Spleen (tissue), 11 donors: ENCODE data around the gene PDCD1. TPM values are rescaled to one million over a fixed set of nuclear protein-coding genes. Genes with fewer than 3 reads are reported as not detected.
A peak's percentile ranks its signal among the peaks of the same experiment; 100 is the strongest.

Experiments
- DNase-seq: peaks from one replicate; pipeline ENCODE4 v3.0.0-alpha.2; 2020
- H3K27ac ChIP-seq, 8 donors: fragments of 200-600 bp; sonication (generic) in 7 of 8; 1 replicate in 4 of 8; 2 replicates in 4 of 8; pipeline versions ENCODE4 v1.5.0 to v1.8.0; 2016 to 2021; ENCODE audit warnings: inconsistent platforms in 4 of 8, mild to moderate bottlenecking in 4 of 8, moderate library complexity in 1 of 8
- H3K27me3 ChIP-seq, 7 donors: fragments of 200-600 bp; sonication (generic) in 6 of 7; replicated peaks in 1 of 7; 1 replicate in 4 of 7; 2 replicates in 3 of 7; pipeline versions ENCODE4 v1.5.0 to v1.8.0; 2016 to 2021; ENCODE audit warnings: inconsistent platforms in 3 of 7, mild to moderate bottlenecking in 1 of 7
- H3K36me3 ChIP-seq, 6 donors: fragments of 200-600 bp; sonication (generic) in 5 of 6; 1 replicate in 4 of 6; 2 replicates in 2 of 6; pipeline versions ENCODE4 v1.5.0 to v1.8.0; 2016 to 2021; ENCODE audit warnings: inconsistent platforms in 2 of 6
- H3K4me1 ChIP-seq, 6 donors: fragments of 200-600 bp; sonication (generic) in 5 of 6; 1 replicate in 3 of 6; 2 replicates in 3 of 6; pipeline versions ENCODE4 v1.5.0 to v1.8.0; 2016 to 2021; ENCODE audit warnings: inconsistent platforms in 3 of 6
- H3K4me3 ChIP-seq, 8 donors: fragments of 200-600 bp; sonication (generic) in 7 of 8; 1 replicate in 4 of 8; 2 replicates in 4 of 8; pipeline versions ENCODE4 v1.5.0 to v1.8.0; 2016 to 2021; ENCODE audit warnings: inconsistent platforms in 4 of 8, mild to moderate bottlenecking in 4 of 8, moderate library complexity in 2 of 8
- H3K9me3 ChIP-seq, 8 donors: fragments of 200-600 bp; sonication (generic) in 7 of 8; 1 replicate in 4 of 8; 2 replicates in 4 of 8; pipeline versions ENCODE4 v1.5.0 to v1.8.0; 2016 to 2021; ENCODE audit warnings: inconsistent platforms in 4 of 8
- POLR2A ChIP-seq, 3 donors: fragments of 450-650 bp; IDR thresholded peaks; one replicate each; pipeline ENCODE4 v1.5.1; 2017; ENCODE audit warnings: antibody characterized with exemption in 3 of 3, mild to moderate bottlenecking in 1 of 3
- POLR2AphosphoS5 ChIP-seq, 3 donors: sonication (generic); formaldehyde crosslinking; IDR thresholded peaks; one replicate each; pipeline ENCODE4 v1.5.1; 2017; ENCODE audit warnings: antibody characterized with exemption in 3 of 3
- WGBS, 5 donors: extraction: QIAGEN DNeasy Blood & Tissue Kit in 3 of 5; methylation state at CpG; one replicate each; pipeline versions ENCODE4 v1.1.5 to v1.1.7; 2013 to 2018; 5-methylcytosine and 5-hydroxymethylcytosine counted together
- intact Hi-C: fragments of 100-400 bp; cut with DNase I; formaldehyde crosslinking; loops from one replicate; pipeline ENCODE4 v1.15.0; 2023; ENCODE audit warnings: low total_unique reads
- polyA plus RNA-seq, 3 donors: library from polyadenylated mRNA; stranded (reverse); fragments of 200-250 nt; gene quantifications; one replicate each; pipeline ENCODE4 v1.2.1, GENCODE V29; 2013
- total RNA-seq, 7 donors: library from RNA; depleted of rRNA in 3 of 7; stranded (reverse); fragments of >200 nt in 3 of 7; fragmentation: NEBNext Ultra II Directional in 4 of 7; extraction: Animal tissue kit (Norgen Biotek cat#: 25700) in 4 of 7; gene quantifications; one replicate each; pipeline versions ENCODE4 v1.1.0 to v1.2.1, GENCODE V29; 2016 to 2021
- TF ChIP-seq, protein P1 (sequence below), 11 experiments: fragments of 200-600 bp in 7 of 11; fragments of 450-650 bp in 4 of 11; sonication (generic) in 4 of 11; IDR thresholded peaks in 8 of 11; conservative IDR thresholded peaks in 3 of 11; 1 replicate in 7 of 11; 2 replicates in 4 of 11; pipeline versions ENCODE4 v1.4.0 to v1.8.0; 2016 to 2021; ENCODE audit warnings: antibody characterized with exemption in 11 of 11, inconsistent platforms in 4 of 11, mild to moderate bottlenecking in 1 of 11
- donor health status: healthy with polysubstance abuse.
- donor health status: DM: no; HTN: no; CAD: no; lungs with moderate emphysema.
- donor health status: DM: no; HTN: no; CAD: no.
- donor health status: Bipolar disorder and iron deficiency.
- donor health status: healthy.
- donor health status: DM: no; HTN: no; CAD: no.
- donor health status: DM: yes; HTN: yes; CAD: no.

The PDCD1 gene
- total and polyA plus RNA-seq, 10 donors, result 2.7 to 7.9 (median 5.3) TPM

DNA sequence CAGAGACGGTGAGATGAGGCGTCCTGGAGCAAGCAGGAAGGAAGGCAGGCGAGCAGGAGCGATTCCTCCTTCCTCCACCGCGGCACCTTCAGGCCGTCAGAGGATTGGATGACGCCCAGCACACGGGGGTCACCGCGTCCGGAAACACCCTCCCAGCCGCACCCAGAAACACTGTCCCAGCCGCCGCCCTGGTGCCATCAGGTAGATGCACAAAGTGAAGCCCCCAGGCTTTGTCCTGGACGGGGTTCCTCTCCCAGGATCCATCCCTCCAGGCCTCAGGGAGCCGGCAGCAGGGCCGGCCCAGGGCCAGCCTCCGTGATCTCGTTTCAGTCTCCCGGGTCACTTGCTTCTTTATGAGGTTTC, 42.3 kb upstream of the PDCD1 start:
- Histone ChIP-seq H3K27ac (no peak overlapping the region), H3K27me3 (no peaks in the 10 kb centered on the region), H3K36me3 (peaks cover 0 to 45% (median 0%) of the 10 kb centered on the region in 6 donors), H3K4me1 (peaks cover 0 to 26% (median 11%) of the 10 kb centered on the region in 6 donors), H3K4me3 (no peak overlapping the region), H3K9me3 (no peaks in the 10 kb centered on the region)
- 85 to 94% (median 90%) methylated on average over 21 of the region's 21 CpGs for WGBS, 5 donors
- TF ChIP-seq POLR2A (IDR thresholded peaks at IDR 0.05), result no peak
- no peak for TF ChIP-seq POLR2AphosphoS5 (IDR thresholded peaks at IDR 0.05)
- TF ChIP-seq, protein P1, sequence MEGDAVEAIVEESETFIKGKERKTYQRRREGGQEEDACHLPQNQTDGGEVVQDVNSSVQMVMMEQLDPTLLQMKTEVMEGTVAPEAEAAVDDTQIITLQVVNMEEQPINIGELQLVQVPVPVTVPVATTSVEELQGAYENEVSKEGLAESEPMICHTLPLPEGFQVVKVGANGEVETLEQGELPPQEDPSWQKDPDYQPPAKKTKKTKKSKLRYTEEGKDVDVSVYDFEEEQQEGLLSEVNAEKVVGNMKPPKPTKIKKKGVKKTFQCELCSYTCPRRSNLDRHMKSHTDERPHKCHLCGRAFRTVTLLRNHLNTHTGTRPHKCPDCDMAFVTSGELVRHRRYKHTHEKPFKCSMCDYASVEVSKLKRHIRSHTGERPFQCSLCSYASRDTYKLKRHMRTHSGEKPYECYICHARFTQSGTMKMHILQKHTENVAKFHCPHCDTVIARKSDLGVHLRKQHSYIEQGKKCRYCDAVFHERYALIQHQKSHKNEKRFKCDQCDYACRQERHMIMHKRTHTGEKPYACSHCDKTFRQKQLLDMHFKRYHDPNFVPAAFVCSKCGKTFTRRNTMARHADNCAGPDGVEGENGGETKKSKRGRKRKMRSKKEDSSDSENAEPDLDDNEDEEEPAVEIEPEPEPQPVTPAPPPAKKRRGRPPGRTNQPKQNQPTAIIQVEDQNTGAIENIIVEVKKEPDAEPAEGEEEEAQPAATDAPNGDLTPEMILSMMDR (IDR thresholded peaks at IDR 0.05 in 8 of 11, conservative IDR thresholded peaks at IDR 0.05 in 3 of 11), result no peak
- DNase-seq, result peak; percentile 33
- intact Hi-C loops, result no loop called here

- peak; percentile 62 for DNase-seq
- WGBS, 5 donors, result 88 to 94% (median 91%) methylated on average over 32 of the region's 32 CpGs
- intact Hi-C loops, result no loop called here
Observed at GRCh38 chr2:241900251-241901017, 41.7 kb upstream of the PDCD1 start.

DNA sequence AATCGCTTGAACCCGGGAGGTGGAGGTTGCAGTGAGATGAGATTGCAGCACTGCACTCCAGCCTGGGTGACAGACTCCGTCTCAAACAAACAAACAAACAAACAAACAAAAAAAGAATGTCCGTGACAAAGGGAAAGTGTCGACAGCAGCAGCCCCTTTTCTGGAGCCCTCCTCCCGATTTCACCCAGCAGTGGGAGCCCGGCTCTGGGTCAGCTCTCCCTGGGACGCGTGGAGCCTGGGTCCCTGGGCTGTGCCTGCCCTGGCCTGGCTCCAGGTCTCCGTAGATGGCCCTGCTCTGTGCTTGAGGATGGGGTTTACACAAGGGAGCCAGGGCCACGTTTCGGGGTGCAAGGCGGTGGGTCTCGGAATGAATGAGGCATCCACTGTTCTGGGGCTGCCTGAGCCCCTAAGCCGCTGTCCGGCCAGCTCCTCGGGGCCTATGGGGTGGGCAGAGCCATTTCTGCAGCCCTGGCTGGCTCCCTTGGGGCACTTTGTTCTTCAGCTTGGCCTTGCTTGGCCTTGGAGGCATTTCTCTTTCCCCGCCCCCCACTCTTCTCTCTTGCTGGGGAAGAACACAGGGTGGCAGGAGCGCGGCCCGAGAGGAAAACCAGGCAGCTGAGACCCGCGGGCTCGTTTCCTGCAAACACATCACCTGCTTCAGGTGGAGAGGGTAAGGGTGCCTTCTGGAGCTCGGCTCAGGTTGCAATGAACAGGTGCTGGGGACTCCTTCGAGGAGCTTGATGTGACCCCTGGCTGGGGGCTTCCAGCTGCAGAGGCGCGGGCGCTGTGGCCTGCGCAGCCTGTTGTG, 40.0 kb upstream of the PDCD1 start:
- TF ChIP-seq POLR2AphosphoS5 (IDR thresholded peaks at IDR 0.05) (no peak), POLR2A (IDR thresholded peaks at IDR 0.05) (no peak)
- TF ChIP-seq, protein P1 (IDR thresholded peaks at IDR 0.05 in 8 of 11, conservative IDR thresholded peaks at IDR 0.05 in 3 of 11), result no peak
- Histone ChIP-seq H3K9me3 (no peaks in the 10 kb centered on the region), H3K27me3 (no peaks in the 10 kb centered on the region), H3K4me3 (no peak overlapping the region), H3K36me3 (peaks cover 0 to 38% (median 0%) of the 10 kb centered on the region in 6 donors), H3K4me1 (peaks cover 0 to 34% (median 18%) of the 10 kb centered on the region in 6 donors), H3K27ac (peak overlapping the region in 2 of 8 donors; percentile 23 to 32)
- intact Hi-C loops, result no loop called here
- WGBS, 5 donors, result 67 to 91% (median 89%) methylated on average over 19 to 30 of the region's 30 CpGs
- peak; percentile 68 for DNase-seq

More at GRCh38 chr2:241900251-241901017, 41.7 kb upstream of the PDCD1 start:
- TF ChIP-seq POLR2A (IDR thresholded peaks at IDR 0.05), result no peak
- no peak for TF ChIP-seq POLR2AphosphoS5 (IDR thresholded peaks at IDR 0.05)
- TF ChIP-seq, protein P1 (IDR thresholded peaks at IDR 0.05 in 8 of 11, conservative IDR thresholded peaks at IDR 0.05 in 3 of 11), result no peak
- H3K4me1 ChIP-seq, result peaks cover 0 to 31% (median 15%) of the 10 kb centered on the region in 6 donors
- H3K27ac ChIP-seq, result peak overlapping the region in 1 of 8 donors; percentile 11
- H3K9me3 ChIP-seq, result no peaks in the 10 kb centered on the region
- H3K4me3 ChIP-seq, result no peak overlapping the region
- H3K36me3 ChIP-seq, result peaks cover 0 to 39% (median 0%) of the 10 kb centered on the region in 6 donors
- H3K27me3 ChIP-seq, result no peaks in the 10 kb centered on the region
